ENCODE results near the gene GABPB2. TPM values are rescaled to one million over a fixed set of nuclear protein-coding genes. Genes with fewer than 3 reads are reported as not detected.

Gene GABPB2
- total RNA-seq, 1 donor from 2014 or later: 14.1 TPM

GRCh38 chr1:151143057-151143435, 72.5 kb downstream of the GABPB2 start:
- DNase-seq: no peak
- intact Hi-C loops (cut with DNase I): no loop called here
- Histone ChIP-seq H3K9me3 (no peaks in the 10 kb centered on the region), H3K36me3 (peaks cover 5% of the 10 kb centered on the region), H3K27ac (no peak overlapping the region), H3K27me3 (ENCODE audit: low read depth) (no peaks in the 10 kb centered on the region), H3K4me1 (peaks cover 26% of the 10 kb centered on the region), H3K4me3 (no peak overlapping the region)
- TF ChIP-seq, protein P1, sequence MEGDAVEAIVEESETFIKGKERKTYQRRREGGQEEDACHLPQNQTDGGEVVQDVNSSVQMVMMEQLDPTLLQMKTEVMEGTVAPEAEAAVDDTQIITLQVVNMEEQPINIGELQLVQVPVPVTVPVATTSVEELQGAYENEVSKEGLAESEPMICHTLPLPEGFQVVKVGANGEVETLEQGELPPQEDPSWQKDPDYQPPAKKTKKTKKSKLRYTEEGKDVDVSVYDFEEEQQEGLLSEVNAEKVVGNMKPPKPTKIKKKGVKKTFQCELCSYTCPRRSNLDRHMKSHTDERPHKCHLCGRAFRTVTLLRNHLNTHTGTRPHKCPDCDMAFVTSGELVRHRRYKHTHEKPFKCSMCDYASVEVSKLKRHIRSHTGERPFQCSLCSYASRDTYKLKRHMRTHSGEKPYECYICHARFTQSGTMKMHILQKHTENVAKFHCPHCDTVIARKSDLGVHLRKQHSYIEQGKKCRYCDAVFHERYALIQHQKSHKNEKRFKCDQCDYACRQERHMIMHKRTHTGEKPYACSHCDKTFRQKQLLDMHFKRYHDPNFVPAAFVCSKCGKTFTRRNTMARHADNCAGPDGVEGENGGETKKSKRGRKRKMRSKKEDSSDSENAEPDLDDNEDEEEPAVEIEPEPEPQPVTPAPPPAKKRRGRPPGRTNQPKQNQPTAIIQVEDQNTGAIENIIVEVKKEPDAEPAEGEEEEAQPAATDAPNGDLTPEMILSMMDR (IDR thresholded peaks at IDR 0.05): no peak
- ATAC-seq: no peak

GRCh38 chr1:151143986-151144385, 73.4 kb downstream of the GABPB2 start:
- intact Hi-C loops (cut with DNase I): no loop called here
- Histone ChIP-seq H3K36me3 (peaks cover 5% of the 10 kb centered on the region), H3K27me3 (ENCODE audit: low read depth) (no peaks in the 10 kb centered on the region), H3K9me3 (no peaks in the 10 kb centered on the region), H3K4me3 (no peak overlapping the region), H3K4me1 (peaks cover 26% of the 10 kb centered on the region), H3K27ac (no peak overlapping the region)
- DNase-seq (no peak), ATAC-seq (no peak)
- TF ChIP-seq, protein P1 (IDR thresholded peaks at IDR 0.05): no peak

GRCh38 chr1:151144474-151145303, 74.1 kb downstream of the GABPB2 start:
- Histone ChIP-seq H3K36me3 (peaks cover 3% of the 10 kb centered on the region), H3K9me3 (no peaks in the 10 kb centered on the region), H3K27ac (peak overlapping the region; percentile 5), H3K27me3 (ENCODE audit: low read depth) (no peaks in the 10 kb centered on the region), H3K4me1 (peaks cover 26% of the 10 kb centered on the region), H3K4me3 (peak overlapping the region; percentile 88)
- TF ChIP-seq, protein P1 (IDR thresholded peaks at IDR 0.05): no peak
- no peak for DNase-seq
- intact Hi-C loops (cut with DNase I): no loop called here
- ATAC-seq: peak; percentile 57 to 62

DNA sequence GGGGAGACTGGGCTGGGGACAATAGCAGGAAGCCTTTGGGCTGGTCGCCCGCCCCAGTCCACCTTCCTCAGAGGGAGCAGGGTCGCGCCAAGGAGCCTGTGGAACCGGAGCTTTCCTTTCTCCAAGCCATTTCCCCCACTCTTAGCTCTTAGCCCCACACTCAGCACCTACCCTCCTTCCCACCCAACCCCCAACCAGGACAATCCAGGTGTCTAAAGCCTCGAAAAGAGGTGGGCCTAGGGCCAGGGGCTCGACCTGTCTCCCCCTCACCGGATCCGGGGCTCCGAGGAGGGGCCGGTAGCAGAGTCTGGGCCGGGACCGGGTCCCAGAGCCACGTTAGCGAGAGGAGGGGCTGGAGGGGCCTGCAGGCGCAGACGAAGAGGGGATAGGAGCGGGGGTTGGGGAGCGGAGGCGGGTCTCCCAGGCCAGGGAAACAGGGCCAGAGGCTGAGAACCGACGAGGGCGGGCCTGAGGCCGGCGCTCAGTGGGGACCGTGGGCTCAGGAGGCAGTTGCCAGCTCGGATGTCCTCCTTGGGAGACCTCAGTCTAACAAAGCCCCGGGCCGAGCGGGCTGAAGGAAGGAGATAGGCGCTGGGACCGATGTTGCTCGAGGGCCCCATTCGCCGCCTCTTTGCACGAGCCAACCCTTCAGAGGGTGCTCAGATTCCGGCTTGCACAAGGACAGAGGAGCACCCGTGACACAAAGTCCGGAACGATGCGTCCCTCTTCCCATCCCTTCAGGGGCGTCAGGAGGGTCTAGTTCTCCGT, 74.9 kb downstream of the GABPB2 start:
- TF ChIP-seq, protein P1 (IDR thresholded peaks at IDR 0.05): no peak
- H3K27ac ChIP-seq: peak overlapping the region; percentile 5
- H3K4me3 ChIP-seq: peak overlapping the region; percentile 88
- intact Hi-C loops (cut with DNase I): no loop called here
- H3K9me3 ChIP-seq: no peaks in the 10 kb centered on the region
- ATAC-seq (peak; percentile 18 to 47), DNase-seq (no peak)
- no peaks in the 10 kb centered on the region for H3K36me3 ChIP-seq
- H3K4me1 ChIP-seq: peaks cover 26% of the 10 kb centered on the region
- H3K27me3 ChIP-seq (ENCODE audit: low read depth): no peaks in the 10 kb centered on the region

GRCh38 chr1:151146072-151146411, 75.5 kb downstream of the GABPB2 start:
- TF ChIP-seq, protein P1 (IDR thresholded peaks at IDR 0.05): no peak
- Histone ChIP-seq H3K4me1 (peaks cover 26% of the 10 kb centered on the region), H3K36me3 (no peaks in the 10 kb centered on the region), H3K27me3 (ENCODE audit: low read depth) (no peaks in the 10 kb centered on the region), H3K27ac (peak overlapping the region; percentile 57), H3K9me3 (no peaks in the 10 kb centered on the region), H3K4me3 (peak overlapping the region; percentile 88)
- DNase-seq (no peak), ATAC-seq (peak; percentile 19 to 26)
- intact Hi-C loops (cut with DNase I): no loop called here

Data from lower lobe of right lung (tissue), 2 donors.